ENCODE results near the gene SERPINB10.

Gene SERPINB10

GRCh38 chr18:63956755-63957154, 49.0 kb downstream of the SERPINB10 start:
- no peaks in the 10 kb centered on the region for H3K9me3 ChIP-seq (ENCODE audit: control extremely low read depth in 1 of 5, control insufficient read depth in 4 of 5, insufficient read depth in 2 of 5, low read depth in 1 of 5, low read length in 4 of 5)
- H3K27me3 ChIP-seq (replicated peaks in 2 of 5; ENCODE audit: control insufficient read depth in 4 of 5, insufficient read depth in 5 of 5, low read length in 4 of 5) = no peaks in the 10 kb centered on the region
- H3K4me3 ChIP-seq (ENCODE audit: control insufficient read depth in 1 of 7, extremely low read depth in 1 of 7, insufficient read depth in 4 of 7, low read depth in 2 of 7, low read length in 6 of 7) = no peak overlapping the region
- WGBS (ENCODE audit: insufficient coverage) = no CpG with 5 or more reads among the region's 4 CpGs
- ChIA-PET CTCF (no interaction called here), POLR2A (no interaction called here)
- H3K27ac ChIP-seq (ENCODE audit: insufficient read depth in 1 of 2, low read depth in 1 of 2, low read length in 2 of 2, poor library complexity in 1 of 2, severe bottlenecking in 2 of 2) = no peak overlapping the region
- no peaks in the 10 kb centered on the region for H3K36me3 ChIP-seq (ENCODE audit: control insufficient read depth in 4 of 4, insufficient read depth in 4 of 4, low read length in 3 of 4)
- no peak for DNase-seq
- H3K4me1 ChIP-seq (ENCODE audit: control extremely low read depth in 1 of 4, control insufficient read depth in 4 of 4, insufficient read depth in 4 of 4, low read length in 3 of 4) = peaks cover 0 to 3% (median 0%) of the 10 kb centered on the region in 4 experiments

GRCh38 chr18:63960891-63961290, 53.1 kb downstream of the SERPINB10 start:
- no peak overlapping the region for H3K27ac ChIP-seq (ENCODE audit: insufficient read depth in 1 of 2, low read depth in 1 of 2, low read length in 2 of 2, poor library complexity in 1 of 2, severe bottlenecking in 2 of 2)
- H3K4me3 ChIP-seq (ENCODE audit: control insufficient read depth in 1 of 7, extremely low read depth in 1 of 7, insufficient read depth in 4 of 7, low read depth in 2 of 7, low read length in 6 of 7) = no peak overlapping the region
- ChIA-PET POLR2A (no interaction called here), CTCF (interaction anchor here (0.6 to 7.8 kb wide), 5 partner anchors 12 to 33 kb away, joined by 3 to 42 read pairs (median 5); partner anchors contain the start of gene HMSD)
- peaks cover 0 to 3% (median 0%) of the 10 kb centered on the region in 5 experiments for H3K27me3 ChIP-seq (replicated peaks in 2 of 5; ENCODE audit: control insufficient read depth in 4 of 5, insufficient read depth in 5 of 5, low read length in 4 of 5)
- no peaks in the 10 kb centered on the region for H3K4me1 ChIP-seq (ENCODE audit: control extremely low read depth in 1 of 4, control insufficient read depth in 4 of 4, insufficient read depth in 4 of 4, low read length in 3 of 4)
- no CpG with 5 or more reads among the region's 1 CpG for WGBS (ENCODE audit: insufficient coverage)
- DNase-seq = no peak
- H3K9me3 ChIP-seq (ENCODE audit: control extremely low read depth in 1 of 5, control insufficient read depth in 4 of 5, insufficient read depth in 2 of 5, low read depth in 1 of 5, low read length in 4 of 5) = no peaks in the 10 kb centered on the region
- no peaks in the 10 kb centered on the region for H3K36me3 ChIP-seq (ENCODE audit: control insufficient read depth in 4 of 4, insufficient read depth in 4 of 4, low read length in 3 of 4)

- Histone ChIP-seq H3K36me3 (ENCODE audit: control insufficient read depth in 4 of 4, insufficient read depth in 4 of 4, low read length in 3 of 4) (no peaks in the 10 kb centered on the region), H3K4me1 (ENCODE audit: control extremely low read depth in 1 of 4, control insufficient read depth in 4 of 4, insufficient read depth in 4 of 4, low read length in 3 of 4) (no peaks in the 10 kb centered on the region), H3K9me3 (ENCODE audit: control extremely low read depth in 1 of 5, control insufficient read depth in 4 of 5, insufficient read depth in 2 of 5, low read depth in 1 of 5, low read length in 4 of 5) (no peaks in the 10 kb centered on the region), H3K4me3 (ENCODE audit: control insufficient read depth in 1 of 7, extremely low read depth in 1 of 7, insufficient read depth in 4 of 7, low read depth in 2 of 7, low read length in 6 of 7) (no peak overlapping the region), H3K27me3 (replicated peaks in 2 of 5; ENCODE audit: control insufficient read depth in 4 of 5, insufficient read depth in 5 of 5, low read length in 4 of 5) (peaks cover 0 to 4% (median 0%) of the 10 kb centered on the region in 5 experiments), H3K27ac (ENCODE audit: insufficient read depth in 1 of 2, low read depth in 1 of 2, low read length in 2 of 2, poor library complexity in 1 of 2, severe bottlenecking in 2 of 2) (no peak overlapping the region)
- ChIA-PET POLR2A (no interaction called here), CTCF (interaction anchor here (3.8 to 7.8 kb wide), 3 partner anchors 8 to 25 kb away, joined by 25 to 45 read pairs (median 42); no protein-coding TSS in a partner anchor)
- DNase-seq = no peak
- WGBS (ENCODE audit: insufficient coverage) = 68% methylated on average over 3 of the region's 5 CpGs
Measured at GRCh38 chr18:63961435-63961980, 53.8 kb downstream of the SERPINB10 start.

- Histone ChIP-seq H3K4me3 (ENCODE audit: control insufficient read depth in 1 of 7, extremely low read depth in 1 of 7, insufficient read depth in 4 of 7, low read depth in 2 of 7, low read length in 6 of 7) (no peak overlapping the region), H3K27ac (ENCODE audit: insufficient read depth in 1 of 2, low read depth in 1 of 2, low read length in 2 of 2, poor library complexity in 1 of 2, severe bottlenecking in 2 of 2) (no peak overlapping the region), H3K36me3 (ENCODE audit: control insufficient read depth in 4 of 4, insufficient read depth in 4 of 4, low read length in 3 of 4) (no peaks in the 10 kb centered on the region), H3K27me3 (replicated peaks in 2 of 5; ENCODE audit: control insufficient read depth in 4 of 5, insufficient read depth in 5 of 5, low read length in 4 of 5) (peaks cover 0 to 4% (median 0%) of the 10 kb centered on the region in 5 experiments), H3K4me1 (ENCODE audit: control extremely low read depth in 1 of 4, control insufficient read depth in 4 of 4, insufficient read depth in 4 of 4, low read length in 3 of 4) (no peaks in the 10 kb centered on the region), H3K9me3 (ENCODE audit: control extremely low read depth in 1 of 5, control insufficient read depth in 4 of 5, insufficient read depth in 2 of 5, low read depth in 1 of 5, low read length in 4 of 5) (no peaks in the 10 kb centered on the region)
- POLR2A ChIA-PET = no interaction called here
- CTCF ChIA-PET = interaction anchor here (0.9 to 7.8 kb wide), 5 partner anchors 8 to 33 kb away, joined by 3 to 45 read pairs (median 32); no protein-coding TSS in a partner anchor
- 63% methylated on average over 1 of the region's 1 CpG for WGBS (ENCODE audit: insufficient coverage)
- DNase-seq = no peak
Measured at GRCh38 chr18:63962137-63962536, 54.4 kb downstream of the SERPINB10 start.

- H3K9me3 ChIP-seq (ENCODE audit: control extremely low read depth in 1 of 5, control insufficient read depth in 4 of 5, insufficient read depth in 2 of 5, low read depth in 1 of 5, low read length in 4 of 5) = no peaks in the 10 kb centered on the region
- H3K4me3 ChIP-seq (ENCODE audit: control insufficient read depth in 1 of 7, extremely low read depth in 1 of 7, insufficient read depth in 4 of 7, low read depth in 2 of 7, low read length in 6 of 7) = no peak overlapping the region
- H3K27ac ChIP-seq (ENCODE audit: insufficient read depth in 1 of 2, low read depth in 1 of 2, low read length in 2 of 2, poor library complexity in 1 of 2, severe bottlenecking in 2 of 2) = no peak overlapping the region
- H3K36me3 ChIP-seq (ENCODE audit: control insufficient read depth in 4 of 4, insufficient read depth in 4 of 4, low read length in 3 of 4) = no peaks in the 10 kb centered on the region
- POLR2A ChIA-PET = no interaction called here
- 100% methylated on average over 1 of the region's 1 CpG for WGBS (ENCODE audit: insufficient coverage)
- no peaks in the 10 kb centered on the region for H3K4me1 ChIP-seq (ENCODE audit: control extremely low read depth in 1 of 4, control insufficient read depth in 4 of 4, insufficient read depth in 4 of 4, low read length in 3 of 4)
- peak; percentile 64 to 83 (median 76) for DNase-seq
- H3K27me3 ChIP-seq (replicated peaks in 2 of 5; ENCODE audit: control insufficient read depth in 4 of 5, insufficient read depth in 5 of 5, low read length in 4 of 5) = peaks cover 0 to 11% (median 0%) of the 10 kb centered on the region in 5 experiments
- CTCF ChIA-PET = interaction anchor here (0.7 to 7.8 kb wide), 15 partner anchors 10 to 567 kb away, joined by 3 to 45 read pairs (median 5); partner anchors contain the start of gene HMSD
Measured at GRCh38 chr18:63963615-63964256, 56.0 kb downstream of the SERPINB10 start.

- Histone ChIP-seq H3K9me3 (ENCODE audit: control extremely low read depth in 1 of 5, control insufficient read depth in 4 of 5, insufficient read depth in 2 of 5, low read depth in 1 of 5, low read length in 4 of 5) (no peaks in the 10 kb centered on the region), H3K36me3 (ENCODE audit: control insufficient read depth in 4 of 4, insufficient read depth in 4 of 4, low read length in 3 of 4) (no peaks in the 10 kb centered on the region), H3K27me3 (replicated peaks in 2 of 5; ENCODE audit: control insufficient read depth in 4 of 5, insufficient read depth in 5 of 5, low read length in 4 of 5) (peaks cover 0 to 11% (median 0%) of the 10 kb centered on the region in 5 experiments), H3K4me1 (ENCODE audit: control extremely low read depth in 1 of 4, control insufficient read depth in 4 of 4, insufficient read depth in 4 of 4, low read length in 3 of 4) (peaks cover 3 to 7% (median 6%) of the 10 kb centered on the region in 4 experiments), H3K4me3 (ENCODE audit: control insufficient read depth in 1 of 7, extremely low read depth in 1 of 7, insufficient read depth in 4 of 7, low read depth in 2 of 7, low read length in 6 of 7) (no peak overlapping the region), H3K27ac (ENCODE audit: insufficient read depth in 1 of 2, low read depth in 1 of 2, low read length in 2 of 2, poor library complexity in 1 of 2, severe bottlenecking in 2 of 2) (no peak overlapping the region)
- DNase-seq = no peak
- POLR2A ChIA-PET = no interaction called here
- CTCF ChIA-PET = interaction anchor here (1.3 to 7.8 kb wide), 6 partner anchors 11 to 445 kb away, joined by 4 to 45 read pairs (median 28); no protein-coding TSS in a partner anchor
Measured at GRCh38 chr18:63964908-63965307, 57.1 kb downstream of the SERPINB10 start.

- POLR2A ChIA-PET = no interaction called here
- 50% methylated on average over 2 of the region's 5 CpGs for WGBS (ENCODE audit: insufficient coverage)
- Histone ChIP-seq H3K9me3 (ENCODE audit: control extremely low read depth in 1 of 5, control insufficient read depth in 4 of 5, insufficient read depth in 2 of 5, low read depth in 1 of 5, low read length in 4 of 5) (no peaks in the 10 kb centered on the region), H3K4me1 (ENCODE audit: control extremely low read depth in 1 of 4, control insufficient read depth in 4 of 4, insufficient read depth in 4 of 4, low read length in 3 of 4) (peaks cover 3 to 16% (median 12%) of the 10 kb centered on the region in 4 experiments), H3K36me3 (ENCODE audit: control insufficient read depth in 4 of 4, insufficient read depth in 4 of 4, low read length in 3 of 4) (no peaks in the 10 kb centered on the region), H3K27me3 (replicated peaks in 2 of 5; ENCODE audit: control insufficient read depth in 4 of 5, insufficient read depth in 5 of 5, low read length in 4 of 5) (peaks cover 0 to 11% (median 0%) of the 10 kb centered on the region in 5 experiments), H3K4me3 (ENCODE audit: control insufficient read depth in 1 of 7, extremely low read depth in 1 of 7, insufficient read depth in 4 of 7, low read depth in 2 of 7, low read length in 6 of 7) (no peak overlapping the region), H3K27ac (ENCODE audit: insufficient read depth in 1 of 2, low read depth in 1 of 2, low read length in 2 of 2, poor library complexity in 1 of 2, severe bottlenecking in 2 of 2) (no peak overlapping the region)
- CTCF ChIA-PET = interaction anchor here (3.8 to 7.8 kb wide), 3 partner anchors 12 to 29 kb away, joined by 25 to 42 read pairs (median 32); no protein-coding TSS in a partner anchor
- no peak for DNase-seq
Measured at GRCh38 chr18:63965716-63966330, 58.1 kb downstream of the SERPINB10 start.
